Mesenchymal stem cell (in vitro differentiated cells and primary cell): ENCODE data around the gene TEAD4.

Experiments used
- DNase-seq: peaks from one replicate; pipeline ENCODE4 v3.0.0-alpha.2; 2013
- H2AFZ ChIP-seq: one replicate; pipeline ENCODE4 v1.6.1; 2013; ENCODE audit warnings: low read depth, mild to moderate bottlenecking, control low read depth, inconsistent platforms, low read length, moderate library complexity
- H2AK5ac ChIP-seq: 2 replicates; pipeline ENCODE4 v1.6.1; 2013; ENCODE audit warnings: low read length, moderate library complexity, mild to moderate bottlenecking, inconsistent platforms; ENCODE audit not compliant: severe bottlenecking
- H2BK120ac ChIP-seq: one replicate; pipeline ENCODE4 v1.6.1; 2013; ENCODE audit warnings: low read depth, mild to moderate bottlenecking, inconsistent platforms, low read length, moderate library complexity
- H2BK12ac ChIP-seq, 2 experiments: one replicate each; pipeline ENCODE4 v1.6.1; 2013; ENCODE audit warnings: inconsistent platforms in 2 of 2, low read length in 2 of 2, mild to moderate bottlenecking in 2 of 2, moderate library complexity in 2 of 2, control low read depth in 1 of 2
- H2BK15ac ChIP-seq: one replicate; pipeline ENCODE4 v1.6.1; 2013; ENCODE audit warnings: mild to moderate bottlenecking, low read depth, inconsistent platforms; ENCODE audit not compliant: poor library complexity, severe bottlenecking
- H2BK5ac ChIP-seq: 2 replicates; pipeline ENCODE4 v1.6.1; 2013; ENCODE audit warnings: low read depth, mild to moderate bottlenecking, low read length, control low read depth, inconsistent platforms; ENCODE audit not compliant: poor library complexity, severe bottlenecking
- H3K14ac ChIP-seq, 2 experiments: one replicate each; pipeline ENCODE4 v1.6.1; 2013; ENCODE audit warnings: inconsistent platforms in 2 of 2, low read length in 2 of 2, control low read depth in 1 of 2, mild to moderate bottlenecking in 1 of 2, moderate library complexity in 1 of 2
- H3K18ac ChIP-seq, 2 experiments: one replicate each; pipeline ENCODE4 v1.6.1; 2013; ENCODE audit warnings: inconsistent platforms in 2 of 2, low read length in 2 of 2, control low read depth in 1 of 2, low read depth in 1 of 2, mild to moderate bottlenecking in 1 of 2
- H3K23ac ChIP-seq, 2 experiments: one replicate each; pipeline ENCODE4 v1.6.1; 2013; ENCODE audit warnings: inconsistent platforms in 2 of 2, low read length in 2 of 2, mild to moderate bottlenecking in 2 of 2, moderate library complexity in 2 of 2, control low read depth in 1 of 2
- H3K27ac ChIP-seq: 2 replicates; pipeline ENCODE4 v1.5.1; 2013; ENCODE audit warnings: mild to moderate bottlenecking, moderate library complexity, low read length, control low read depth, inconsistent platforms; ENCODE audit not compliant: poor library complexity, severe bottlenecking
- H3K27me3 ChIP-seq, 2 experiments: 2 replicates each; pipeline versions ENCODE4 v1.6.1 to v1.7.0; 2013; ENCODE audit warnings: low read length in 2 of 2, mild to moderate bottlenecking in 2 of 2, moderate library complexity in 2 of 2, control low read depth in 1 of 2, inconsistent platforms in 1 of 2; ENCODE audit not compliant: control insufficient read depth in 1 of 2, insufficient read depth in 1 of 2
- H3K36me3 ChIP-seq, 2 experiments: 2 replicates each; pipeline versions ENCODE4 v1.6.1 to v1.7.0; 2013; ENCODE audit warnings: low read length in 2 of 2, control low read depth in 1 of 2, inconsistent platforms in 1 of 2, low read depth in 1 of 2, mild to moderate bottlenecking in 1 of 2; ENCODE audit not compliant: insufficient read depth in 2 of 2, control insufficient read depth in 1 of 2
- H3K4ac ChIP-seq, 2 experiments: one replicate each; pipeline ENCODE4 v1.6.1; 2013; ENCODE audit warnings: inconsistent platforms in 2 of 2, low read length in 2 of 2, mild to moderate bottlenecking in 2 of 2, moderate library complexity in 2 of 2, control low read depth in 1 of 2, low read depth in 1 of 2
- H3K4me1 ChIP-seq: 2 replicates; pipeline ENCODE4 v1.6.1; 2013; ENCODE audit warnings: low read depth, low read length, control low read depth; ENCODE audit not compliant: control insufficient read depth, insufficient read depth
- H3K4me2 ChIP-seq: 2 replicates; pipeline ENCODE4 v1.6.1; 2013; ENCODE audit warnings: low read length, mild to moderate bottlenecking, inconsistent platforms; ENCODE audit not compliant: poor library complexity, severe bottlenecking
- H3K4me3 ChIP-seq, 2 experiments: 2 replicates each; pipeline versions ENCODE4 v1.5.1 to v1.7.0; 2013; ENCODE audit warnings: low read length in 2 of 2, mild to moderate bottlenecking in 2 of 2, control low read depth in 1 of 2, low read depth in 1 of 2; ENCODE audit not compliant: insufficient read depth in 1 of 2
- H3K79me1 ChIP-seq: replicated peaks from 2 replicates; pipeline ENCODE4 v1.6.1; 2013; ENCODE audit warnings: mild to moderate bottlenecking, control low read depth, low read length, inconsistent platforms; ENCODE audit not compliant: poor library complexity, severe bottlenecking
- H3K9ac ChIP-seq: 2 replicates; pipeline ENCODE4 v1.7.0; 2013; ENCODE audit warnings: mild to moderate bottlenecking, low read length, moderate library complexity
- H3K9me3 ChIP-seq: 2 replicates; pipeline ENCODE4 v1.7.0; 2013; ENCODE audit warnings: mild to moderate bottlenecking, low read length; ENCODE audit not compliant: control insufficient read depth
- H4K8ac ChIP-seq: one replicate; pipeline ENCODE4 v1.6.1; 2013; ENCODE audit warnings: inconsistent platforms, mild to moderate bottlenecking, low read length, moderate library complexity
- H4K91ac ChIP-seq: one replicate; pipeline ENCODE4 v1.6.1; 2013; ENCODE audit warnings: mild to moderate bottlenecking, low read length, inconsistent platforms
- WGBS: methylation state at CpG from one replicate; pipeline ENCODE4 v1.1.7; 2013; ENCODE audit warnings: mixed read lengths; 5-methylcytosine and 5-hydroxymethylcytosine counted together

The TEAD4 gene

DNA sequence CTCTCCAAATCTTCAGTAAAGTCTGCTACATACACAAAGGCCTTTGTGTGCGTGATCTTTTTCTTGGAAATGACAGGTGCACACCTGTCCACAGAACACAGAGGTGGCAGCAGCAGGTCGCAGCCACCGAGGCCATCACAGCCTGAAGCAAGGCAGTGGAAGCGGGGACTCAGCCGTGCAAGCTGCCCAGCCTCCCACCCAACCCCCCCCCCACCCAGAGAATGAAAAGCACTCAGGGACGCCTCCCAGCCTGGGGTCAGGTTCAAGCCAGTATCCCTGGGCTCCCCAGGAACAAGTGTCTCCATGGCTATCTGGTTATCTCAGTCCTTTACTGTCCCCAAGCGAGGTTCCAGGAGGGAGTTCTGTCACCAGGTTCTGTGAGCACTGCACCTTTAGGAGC lies 86.8 kb downstream of the TEAD4 start:
- Histone ChIP-seq H3K27ac (no peak overlapping the region), H3K14ac (no peak overlapping the region), H3K4me1 (peaks cover 23% of the 10 kb centered on the region), H3K9ac (no peak overlapping the region), H3K4me2 (no peak overlapping the region), H3K23ac (no peak overlapping the region), H3K36me3 (peaks cover 1 to 17% of the 10 kb centered on the region in 2 experiments), H2AK5ac (no peak overlapping the region), H3K79me1 (no peaks in the 10 kb centered on the region), H2BK120ac (no peak overlapping the region), H2AFZ (no peak overlapping the region), H3K4ac (no peak overlapping the region), H2BK12ac (no peak overlapping the region), H3K18ac (no peak overlapping the region), H4K91ac (no peak overlapping the region), H3K9me3 (no peaks in the 10 kb centered on the region), H2BK5ac (no peak overlapping the region), H3K4me3 (no peak overlapping the region), H2BK15ac (no peak overlapping the region), H4K8ac (no peak overlapping the region), H3K27me3 (peaks cover 0 to 20% of the 10 kb centered on the region in 2 experiments)
- 91% methylated on average over 7 of the region's 7 CpGs for WGBS
- no peak for DNase-seq

DNA sequence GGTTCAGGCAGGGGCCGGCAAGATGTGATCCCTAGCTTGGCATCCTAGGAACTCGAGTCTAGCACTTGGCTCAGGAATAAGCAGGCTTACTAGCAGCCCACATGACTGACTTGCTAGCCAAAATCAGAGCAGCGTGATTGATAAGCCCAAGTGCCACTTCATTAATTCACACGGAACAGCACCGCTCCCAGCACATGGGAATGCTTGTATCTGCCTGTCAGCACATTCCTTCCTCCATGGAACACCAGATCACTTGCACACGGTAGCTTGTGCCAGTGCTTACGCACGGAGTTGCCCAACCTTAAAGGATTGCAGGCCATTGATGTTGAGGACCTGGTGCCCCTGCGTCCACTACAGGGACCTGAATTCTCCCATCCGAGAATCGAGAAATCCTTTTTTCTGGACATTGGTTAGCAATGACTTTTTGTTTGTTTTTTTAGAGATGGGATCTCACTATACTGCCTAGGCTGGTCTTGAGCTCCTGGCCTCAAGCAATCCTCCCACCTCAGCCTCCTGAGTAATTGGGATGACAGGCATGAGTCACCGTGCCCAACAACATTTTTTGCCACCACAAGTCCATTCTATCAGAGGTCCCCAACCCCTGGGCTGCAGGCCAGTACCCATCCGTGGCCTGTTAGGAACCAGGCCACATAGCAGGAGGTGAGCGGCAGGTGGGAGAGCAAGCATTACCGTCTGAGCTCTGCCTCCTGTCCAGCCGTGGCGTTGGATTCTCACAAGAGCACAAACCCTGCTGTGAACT lies 87.4 kb downstream of the TEAD4 start:
- Histone ChIP-seq H3K4ac (no peak overlapping the region), H3K27me3 (peaks cover 0 to 20% of the 10 kb centered on the region in 2 experiments), H4K8ac (no peak overlapping the region), H3K23ac (no peak overlapping the region), H2BK5ac (no peak overlapping the region), H3K4me2 (no peak overlapping the region), H2BK120ac (no peak overlapping the region), H3K27ac (no peak overlapping the region), H3K9ac (no peak overlapping the region), H3K9me3 (no peaks in the 10 kb centered on the region), H3K4me1 (peaks cover 22% of the 10 kb centered on the region), H2BK15ac (no peak overlapping the region), H3K36me3 (peaks cover 0 to 14% of the 10 kb centered on the region in 2 experiments), H3K79me1 (no peaks in the 10 kb centered on the region), H3K18ac (no peak overlapping the region), H2AFZ (no peak overlapping the region), H2AK5ac (no peak overlapping the region), H2BK12ac (no peak overlapping the region), H3K14ac (no peak overlapping the region), H4K91ac (no peak overlapping the region), H3K4me3 (no peak overlapping the region)
- WGBS = 76% methylated on average over 17 of the region's 17 CpGs
- DNase-seq = no peak

DNA sequence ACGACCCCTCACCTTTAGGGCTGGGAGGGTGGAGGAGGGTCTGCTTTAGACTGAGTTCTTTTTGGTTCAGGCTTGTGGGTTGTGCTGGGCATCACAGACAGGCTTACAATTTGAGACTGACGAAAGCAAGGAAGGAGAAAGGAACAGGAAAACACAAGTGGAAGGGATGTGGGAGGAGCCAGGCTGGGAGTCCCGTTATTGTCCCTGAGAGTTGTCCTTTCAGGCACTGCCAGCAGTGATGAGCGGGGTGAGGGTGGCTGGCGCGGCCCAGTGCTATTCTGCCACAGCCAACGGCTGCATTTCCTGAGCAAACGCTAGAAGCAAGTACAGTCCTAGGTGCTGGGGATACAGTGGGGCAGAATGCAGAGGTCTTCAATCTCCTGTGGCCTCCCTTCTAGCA lies 88.8 kb downstream of the TEAD4 start:
- WGBS = 58% methylated on average over 8 of the region's 8 CpGs
- no peak for DNase-seq
- Histone ChIP-seq H3K27ac (no peak overlapping the region), H2BK15ac (no peak overlapping the region), H3K9me3 (no peaks in the 10 kb centered on the region), H2AK5ac (peak overlapping the region; percentile 57), H4K8ac (no peak overlapping the region), H3K4me3 (no peak overlapping the region), H3K27me3 (peaks cover 0 to 20% of the 10 kb centered on the region in 2 experiments), H3K36me3 (peaks cover 0 to 8% of the 10 kb centered on the region in 2 experiments), H3K9ac (no peak overlapping the region), H3K23ac (no peak overlapping the region), H3K14ac (no peak overlapping the region), H3K4me1 (peaks cover 22% of the 10 kb centered on the region), H2BK120ac (no peak overlapping the region), H3K4ac (no peak overlapping the region), H4K91ac (no peak overlapping the region), H2BK12ac (no peak overlapping the region), H3K18ac (peak overlapping the region in 1 of 2 experiments; percentile 53), H3K79me1 (no peaks in the 10 kb centered on the region), H2BK5ac (no peak overlapping the region), H3K4me2 (no peak overlapping the region), H2AFZ (no peak overlapping the region)

DNA sequence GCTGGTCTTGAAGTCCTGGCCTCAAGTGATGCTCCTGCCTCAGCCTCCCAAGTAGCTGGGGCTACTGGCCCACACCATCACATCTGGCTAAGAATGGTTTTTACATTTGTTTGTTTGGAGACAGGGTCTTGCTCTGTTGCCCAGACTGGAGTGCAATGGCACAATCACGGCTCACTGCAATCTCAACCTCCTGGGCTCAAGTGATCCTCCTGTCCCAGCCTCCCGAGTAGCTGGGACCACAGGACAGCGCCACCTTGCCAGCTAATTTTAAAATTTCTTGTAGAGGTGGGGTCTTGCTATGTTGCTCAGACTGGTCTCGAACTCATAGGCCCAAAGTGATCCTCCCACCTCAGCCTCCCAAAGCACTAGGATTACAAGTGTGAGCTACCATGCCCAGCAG lies 89.3 kb downstream of the TEAD4 start:
- Histone ChIP-seq H3K4me1 (peaks cover 22% of the 10 kb centered on the region), H3K4ac (no peak overlapping the region), H2BK12ac (no peak overlapping the region), H3K23ac (no peak overlapping the region), H3K27ac (no peak overlapping the region), H2BK5ac (no peak overlapping the region), H3K27me3 (peaks cover 0 to 20% of the 10 kb centered on the region in 2 experiments), H3K18ac (no peak overlapping the region), H2BK15ac (no peak overlapping the region), H4K91ac (no peak overlapping the region), H2AK5ac (no peak overlapping the region), H3K4me2 (no peak overlapping the region), H2BK120ac (no peak overlapping the region), H3K79me1 (no peaks in the 10 kb centered on the region), H4K8ac (no peak overlapping the region), H3K4me3 (no peak overlapping the region), H3K9ac (no peak overlapping the region), H3K9me3 (no peaks in the 10 kb centered on the region), H3K14ac (no peak overlapping the region), H2AFZ (no peak overlapping the region), H3K36me3 (peaks cover 0 to 2% of the 10 kb centered on the region in 2 experiments)
- no peak for DNase-seq
- 99% methylated on average over 4 of the region's 4 CpGs for WGBS
